Neutrophil (primary cell): ENCODE results near the gene PPP2R5D.

Experiments
- H3K27ac ChIP-seq: fragments of 200-600 bp; sonication (generic); 2 replicates; pipeline ENCODE4 v1.5.1; 2016; ENCODE audit warnings: mild to moderate bottlenecking, moderate library complexity
- H3K27me3 ChIP-seq: fragments of 200-600 bp; sonication (generic); 2 replicates; pipeline ENCODE4 v1.6.0; 2016; ENCODE audit warnings: mild to moderate bottlenecking
- H3K36me3 ChIP-seq: fragments of 200-600 bp; sonication (generic); 2 replicates; pipeline ENCODE4 v1.5.1; 2017
- H3K4me1 ChIP-seq, 2 experiments: fragments of 200-600 bp in 1 of 2; sonication (generic) in 1 of 2; 1 replicate in 1 of 2; 2 replicates in 1 of 2; pipeline versions ENCODE4 v1.5.1 to v1.6.1; 2013 to 2016; ENCODE audit warnings: low read depth in 1 of 2, low read length in 1 of 2, mild to moderate bottlenecking in 1 of 2, moderate library complexity in 1 of 2; ENCODE audit not compliant: control insufficient read depth in 1 of 2, insufficient read depth in 1 of 2
- H3K4me3 ChIP-seq, 2 experiments: fragments of 200-600 bp in 1 of 2; sonication (generic) in 1 of 2; 1 replicate in 1 of 2; 2 replicates in 1 of 2; pipeline ENCODE4 v1.5.1; 2013 to 2016; ENCODE audit warnings: low read depth in 1 of 2, low read length in 1 of 2, mild to moderate bottlenecking in 1 of 2, moderate library complexity in 1 of 2
- H3K9me3 ChIP-seq: fragments of 200-600 bp; sonication (generic); 2 replicates; pipeline ENCODE4 v1.5.1; 2016
- CTCF ChIP-seq: fragments of 200-600 bp; sonication (generic); IDR thresholded peaks from 2 replicates; pipeline ENCODE4 v1.5.1; 2016; ENCODE audit warnings: antibody characterized with exemption

Gene PPP2R5D

GRCh38 chr6:43058531-43058930, 74.2 kb downstream of the PPP2R5D start:
- Histone ChIP-seq H3K9me3 (no peaks in the 10 kb centered on the region), H3K27ac (peak overlapping the region; percentile 90), H3K36me3 (peaks cover 8% of the 10 kb centered on the region), H3K27me3 (no peaks in the 10 kb centered on the region), H3K4me3 (peak overlapping the region; percentile 90 to 95), H3K4me1 (peaks cover 21 to 24% of the 10 kb centered on the region in 2 experiments)
- no peak for TF ChIP-seq CTCF

- H3K27ac ChIP-seq = peak within 1 kb of the TSS; percentile 90
- peak within 1 kb of the TSS; percentile 90 to 95 for H3K4me3 ChIP-seq
- peaks cover 13% of the 10 kb centered on the region for H3K36me3 ChIP-seq
- H3K4me1 ChIP-seq = peaks cover 17 to 20% of the 10 kb centered on the region in 2 experiments
- H3K27me3 ChIP-seq = no peaks in the 10 kb centered on the region
- TF ChIP-seq CTCF = no peak
- no peaks in the 10 kb centered on the region for H3K9me3 ChIP-seq
These were observed 75.0 kb downstream of the PPP2R5D start, which contains the start of the genes KLC4 and MRPL2 for GRCh38 chr6:43059168-43060033. TSS of gene KLC4 (plus strand) at chr6:43059631. CDS start at chr6:43061336, 1,705 bp downstream. TSS of gene MRPL2 (minus strand) at chr6:43059434. CDS start at chr6:43059381, 53 bp downstream.

DNA sequence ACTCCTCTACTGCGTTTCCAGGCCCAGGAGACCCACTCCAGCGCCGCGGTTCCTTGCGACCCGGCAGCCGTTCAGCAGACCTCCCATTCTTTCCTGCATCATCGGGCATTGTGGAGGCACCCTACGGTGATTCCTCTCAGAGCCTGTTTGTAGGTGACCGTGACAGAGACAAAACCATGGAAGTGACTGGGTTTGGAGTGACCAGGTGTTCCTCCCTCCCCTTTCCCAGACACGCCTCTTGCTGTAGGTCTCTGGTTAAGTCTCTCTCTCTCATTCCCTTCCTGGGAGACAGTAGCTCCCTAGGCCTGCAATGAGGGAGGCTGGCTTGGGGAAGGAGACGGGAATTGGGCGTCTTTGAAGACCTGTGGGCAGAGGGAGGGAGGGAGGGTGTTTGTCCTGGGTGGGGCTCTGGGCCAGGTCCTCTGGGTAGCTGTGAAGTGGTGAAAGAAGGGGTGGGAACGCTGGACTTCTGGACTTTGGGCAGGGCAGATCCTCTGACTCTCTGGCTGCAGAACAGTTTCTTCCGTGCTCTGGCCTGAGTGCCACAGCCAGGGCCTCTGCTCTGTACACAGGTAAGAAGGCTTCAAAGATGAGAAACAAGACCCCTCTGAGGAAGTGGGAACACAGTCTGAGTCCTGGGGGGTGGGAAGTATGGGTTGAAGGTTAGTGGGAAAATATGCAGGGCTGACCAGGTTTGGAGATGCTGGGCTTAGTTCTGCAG, 75.8 kb downstream of the PPP2R5D start:
- TF ChIP-seq CTCF = no peak
- H3K27me3 ChIP-seq = no peaks in the 10 kb centered on the region
- peaks cover 15% of the 10 kb centered on the region for H3K36me3 ChIP-seq
- H3K4me3 ChIP-seq = peak overlapping the region; percentile 90 to 95
- no peaks in the 10 kb centered on the region for H3K9me3 ChIP-seq
- H3K27ac ChIP-seq = peak overlapping the region; percentile 90
- peaks cover 17 to 19% of the 10 kb centered on the region in 2 experiments for H3K4me1 ChIP-seq

GRCh38 chr6:43060755-43061633, 76.6 kb downstream of the PPP2R5D start:
- H3K36me3 ChIP-seq = peaks cover 23% of the 10 kb centered on the region
- no peak overlapping the region for H3K4me3 ChIP-seq
- H3K27ac ChIP-seq = no peak overlapping the region
- H3K27me3 ChIP-seq = no peaks in the 10 kb centered on the region
- H3K4me1 ChIP-seq = peaks cover 17 to 19% of the 10 kb centered on the region in 2 experiments
- TF ChIP-seq CTCF = no peak
- H3K9me3 ChIP-seq = no peaks in the 10 kb centered on the region

DNA sequence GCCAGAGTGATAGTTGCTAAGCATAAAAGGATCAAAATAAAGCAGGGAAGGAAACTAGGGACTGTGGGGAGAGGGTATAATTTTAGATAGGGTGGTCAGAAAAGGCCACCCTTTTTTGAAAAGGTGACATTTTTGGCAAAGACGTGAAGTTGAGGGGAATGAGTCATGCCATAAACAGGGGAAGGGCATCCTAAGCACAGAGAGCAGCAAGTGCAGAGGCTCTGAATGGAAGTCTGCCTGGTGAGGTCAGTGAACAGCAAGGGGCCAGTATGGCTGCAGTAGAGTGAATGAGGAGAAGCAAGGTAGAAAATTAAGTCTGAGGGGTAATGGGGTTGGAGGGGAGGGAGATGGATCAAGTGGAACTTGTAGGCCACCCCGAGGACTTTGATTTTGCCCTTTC, 77.5 kb downstream of the PPP2R5D start:
- Histone ChIP-seq H3K4me3 (no peak overlapping the region), H3K27me3 (no peaks in the 10 kb centered on the region), H3K36me3 (peaks cover 27% of the 10 kb centered on the region), H3K4me1 (peaks cover 17 to 19% of the 10 kb centered on the region in 2 experiments), H3K27ac (no peak overlapping the region), H3K9me3 (no peaks in the 10 kb centered on the region)
- TF ChIP-seq CTCF = no peak
